ENCODE results near the gene TEPSIN. TPM values are rescaled to one million over a fixed set of nuclear protein-coding genes. Genes with fewer than 3 reads are reported as not detected.
A peak's percentile ranks its signal among the peaks of the same experiment; 100 is the strongest.

The TEPSIN gene
- total RNA-seq, 6 donors from 2014 or later, result 33.1 to 141 (median 49.7) TPM

DNA sequence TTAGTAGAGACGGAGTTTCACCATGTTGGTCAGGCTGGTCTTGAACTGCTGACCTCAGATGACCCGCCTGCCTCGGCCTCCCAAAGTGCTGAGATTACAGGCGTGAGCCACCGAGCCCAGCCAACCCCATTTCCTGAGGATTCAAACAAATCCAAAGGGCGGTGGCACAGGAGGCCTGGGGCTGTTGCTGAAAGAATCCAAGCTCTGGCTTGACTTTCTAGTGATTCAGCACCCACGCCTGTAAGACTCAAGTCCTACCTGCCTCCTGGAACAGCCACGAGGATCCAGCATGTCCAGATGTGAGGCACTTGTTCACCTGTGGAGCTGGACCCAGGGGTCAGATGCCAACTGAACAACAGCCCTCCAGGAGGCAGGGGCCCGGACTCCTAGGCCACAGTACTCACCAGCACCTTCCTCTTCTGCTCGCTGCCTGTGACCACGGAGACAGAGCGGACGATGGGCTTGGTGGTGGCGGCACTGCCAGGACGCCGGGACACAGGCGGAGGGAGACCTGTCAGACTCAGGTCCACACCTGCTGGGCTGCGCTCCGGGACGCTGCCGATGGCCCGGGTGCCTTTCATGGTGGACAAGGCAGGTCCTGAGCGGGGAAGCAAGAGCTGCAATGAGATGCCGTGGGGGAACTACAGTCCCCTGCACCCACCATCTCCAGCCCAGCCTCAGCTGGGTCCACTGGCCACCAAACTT, 19.2 kb downstream of the TEPSIN start:
- Histone ChIP-seq H3K4me3 (no peak overlapping the region), H3K4me1 (peaks cover 14 to 26% (median 21%) of the 10 kb centered on the region in 4 donors), H3K36me3 (peaks cover 0 to 8% (median 0%) of the 10 kb centered on the region in 4 donors), H3K27me3 (no peaks in the 10 kb centered on the region), H3K27ac (no peak overlapping the region), H3K9me3 (no peaks in the 10 kb centered on the region)
- ATAC-seq (ENCODE audit: low FRiP score in 2 of 2), result no peak
- DNase-seq, result peak in 1 of 2 donors; percentile 79
- WGBS, 2 donors, result 95 to 98% methylated on average over 19 to 23 of the region's 24 CpGs
- TF ChIP-seq EP300 (IDR thresholded peaks at IDR 0.05) (no peak), POLR2AphosphoS5 (IDR thresholded peaks at IDR 0.05) (no peak), CTCF (IDR thresholded peaks at IDR 0.05) (no peak), POLR2A (IDR thresholded peaks at IDR 0.05) (no peak)

- Histone ChIP-seq H3K36me3 (peaks cover 0 to 8% (median 0%) of the 10 kb centered on the region in 4 donors), H3K27ac (no peak overlapping the region), H3K27me3 (no peaks in the 10 kb centered on the region), H3K4me1 (peaks cover 14 to 25% (median 20%) of the 10 kb centered on the region in 4 donors), H3K4me3 (no peak overlapping the region), H3K9me3 (no peaks in the 10 kb centered on the region)
- whole genome bisulfite sequencing, 2 donors, result 97 to 98% methylated on average over 9 to 11 of the region's 11 CpGs
- DNase-seq (no peak), ATAC-seq (ENCODE audit: low FRiP score in 2 of 2) (no peak)
- no peak for TF ChIP-seq EP300 (IDR thresholded peaks at IDR 0.05)
- TF ChIP-seq CTCF (IDR thresholded peaks at IDR 0.05), result no peak
- no peak for TF ChIP-seq POLR2A (IDR thresholded peaks at IDR 0.05)
- TF ChIP-seq POLR2AphosphoS5 (IDR thresholded peaks at IDR 0.05), result no peak
These were observed 19.9 kb downstream of the TEPSIN start for GRCh38 chr17:81218991-81219390.

DNA sequence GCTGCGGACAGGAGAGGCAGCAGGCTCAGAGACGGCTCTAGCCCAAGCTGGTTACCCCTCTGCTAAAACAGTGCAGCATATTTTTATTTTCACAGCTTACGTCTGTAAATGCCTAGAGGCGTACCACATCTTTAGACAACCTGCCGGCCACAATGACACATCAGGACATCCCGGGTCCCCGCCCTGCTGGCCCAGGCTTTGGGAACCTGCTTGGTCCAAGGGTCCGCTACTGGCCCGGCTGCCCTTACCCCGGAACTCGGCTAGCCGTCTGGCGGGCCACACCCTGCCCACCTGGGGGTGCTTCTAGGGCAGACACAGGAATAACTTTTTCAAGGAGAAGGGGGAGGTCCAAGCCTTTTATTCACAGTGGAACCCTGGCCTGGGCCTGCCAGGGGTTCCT, 20.4 kb downstream of the TEPSIN start:
- 87 to 88% methylated on average over 13 of the region's 13 CpGs for WGBS, 2 donors
- peaks cover 0 to 8% (median 0%) of the 10 kb centered on the region in 4 donors for H3K36me3 ChIP-seq
- no peaks in the 10 kb centered on the region for H3K9me3 ChIP-seq
- no peak overlapping the region for H3K4me3 ChIP-seq
- H3K27ac ChIP-seq, result no peak overlapping the region
- ATAC-seq (ENCODE audit: low FRiP score in 2 of 2), result no peak
- H3K27me3 ChIP-seq, result no peaks in the 10 kb centered on the region
- H3K4me1 ChIP-seq, result peaks cover 10 to 19% (median 15%) of the 10 kb centered on the region in 4 donors
- no peak for TF ChIP-seq POLR2A (IDR thresholded peaks at IDR 0.05)
- no peak for TF ChIP-seq POLR2AphosphoS5 (IDR thresholded peaks at IDR 0.05)
- TF ChIP-seq EP300 (IDR thresholded peaks at IDR 0.05), result no peak
- TF ChIP-seq CTCF (IDR thresholded peaks at IDR 0.05), result no peak
- peak in 1 of 2 donors; percentile 75 for DNase-seq

DNA sequence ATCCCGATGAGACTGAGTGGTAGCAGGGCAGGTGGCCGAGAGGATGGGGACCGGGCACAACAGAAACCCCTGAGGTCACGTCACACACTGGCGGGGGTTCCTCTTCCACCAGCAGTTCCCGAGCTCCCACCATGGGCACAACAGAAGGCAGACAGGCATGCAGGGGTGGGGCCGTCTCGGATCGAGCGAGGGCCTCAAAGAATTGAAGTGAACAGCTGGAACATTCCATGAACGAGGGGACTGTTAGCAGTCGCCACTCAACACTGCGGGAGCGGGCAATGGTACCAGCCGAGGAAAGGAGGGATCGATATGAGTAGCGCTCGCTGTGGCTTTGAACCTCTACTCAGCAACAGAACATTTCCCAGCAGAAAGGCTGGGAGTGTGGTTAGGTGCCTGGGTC, 21.4 kb downstream of the TEPSIN start:
- peaks cover 0 to 8% (median 0%) of the 10 kb centered on the region in 4 donors for H3K36me3 ChIP-seq
- TF ChIP-seq POLR2AphosphoS5 (IDR thresholded peaks at IDR 0.05) (no peak), EP300 (IDR thresholded peaks at IDR 0.05) (no peak)
- no peak overlapping the region for H3K27ac ChIP-seq
- peaks cover 9 to 14% (median 11%) of the 10 kb centered on the region in 4 donors for H3K4me1 ChIP-seq
- no peaks in the 10 kb centered on the region for H3K9me3 ChIP-seq
- DNase-seq (peak in 1 of 2 donors; percentile 35), ATAC-seq (ENCODE audit: low FRiP score in 2 of 2) (no peak)
- WGBS, 2 donors, result 92 to 94% methylated on average over 18 of the region's 18 CpGs
- no peak overlapping the region for H3K4me3 ChIP-seq
- no peaks in the 10 kb centered on the region for H3K27me3 ChIP-seq

DNA sequence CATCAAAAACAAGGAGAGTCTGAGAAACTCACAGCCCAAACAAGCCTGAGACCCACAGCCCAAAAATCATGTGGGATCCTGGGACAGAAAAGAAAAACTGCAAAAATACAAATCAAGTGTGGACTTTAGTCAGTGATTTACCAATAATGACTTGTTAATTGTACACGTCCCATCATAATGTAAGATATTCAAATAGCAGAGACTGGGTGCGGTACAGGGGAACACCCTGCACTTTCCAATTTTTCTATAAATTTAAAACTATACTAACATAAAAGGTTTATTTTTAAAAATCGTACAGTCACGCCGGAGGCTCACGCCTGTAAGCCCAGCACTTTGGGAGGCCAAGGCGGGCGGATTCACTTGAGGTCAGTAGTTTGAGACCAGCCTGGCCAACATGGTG, 24.9 kb downstream of the TEPSIN start:
- H3K36me3 ChIP-seq, result no peaks in the 10 kb centered on the region
- H3K9me3 ChIP-seq, result no peaks in the 10 kb centered on the region
- no peaks in the 10 kb centered on the region for H3K27me3 ChIP-seq
- WGBS, 2 donors, result 93 to 97% methylated on average over 8 of the region's 8 CpGs
- DNase-seq (no peak), ATAC-seq (ENCODE audit: low FRiP score in 2 of 2) (no peak)
- no peaks in the 10 kb centered on the region for H3K4me1 ChIP-seq
- H3K27ac ChIP-seq, result no peak overlapping the region
- TF ChIP-seq POLR2AphosphoS5 (IDR thresholded peaks at IDR 0.05) (no peak), POLR2A (IDR thresholded peaks at IDR 0.05) (no peak), EP300 (IDR thresholded peaks at IDR 0.05) (no peak), CTCF (IDR thresholded peaks at IDR 0.05) (no peak)
- H3K4me3 ChIP-seq, result no peak overlapping the region

All from upper lobe of left lung (tissue), 6 donors.